GM23248 (cell line): ENCODE data around the gene UFD1. TPM values are rescaled to one million over a fixed set of nuclear protein-coding genes. Genes with fewer than 3 reads are reported as not detected.

Source experiments
- DNase-seq: peaks from one replicate; pipeline ENCODE4 v3.0.0-alpha.2; 2015
- H2AFZ ChIP-seq: fragments of 200-600 bp; sonication (generic); 2 replicates; pipeline ENCODE4 v1.6.1; 2016; ENCODE audit warnings: antibody characterized with exemption
- H3F3A ChIP-seq: fragments of 200-600 bp; sonication (generic); 2 replicates; pipeline ENCODE4 v1.6.1; 2016; ENCODE audit warnings: mild to moderate bottlenecking, antibody characterized with exemption, mixed run types; ENCODE audit not compliant: insufficient read depth
- H3K27ac ChIP-seq: fragments of 200-600 bp; sonication (generic); 2 replicates; pipeline ENCODE4 v1.5.1; 2016; ENCODE audit warnings: mild to moderate bottlenecking
- H3K27me3 ChIP-seq: fragments of 200-600 bp; sonication (generic); replicated peaks from 2 replicates; pipeline ENCODE4 v1.6.1; 2016; ENCODE audit warnings: mild to moderate bottlenecking; ENCODE audit not compliant: insufficient read depth
- H3K36me3 ChIP-seq: fragments of 200-600 bp; sonication (generic); 2 replicates; pipeline ENCODE4 v1.6.1; 2016; ENCODE audit warnings: low read depth, mild to moderate bottlenecking
- H3K4me1 ChIP-seq: fragments of 200-600 bp; sonication (generic); 2 replicates; pipeline ENCODE4 v1.6.1; 2016; ENCODE audit warnings: mild to moderate bottlenecking; ENCODE audit not compliant: insufficient read depth
- H3K4me2 ChIP-seq: fragments of 200-600 bp; sonication (generic); one replicate; pipeline ENCODE4 v1.6.1; 2016; ENCODE audit warnings: mild to moderate bottlenecking; ENCODE audit not compliant: unreplicated experiment
- H3K4me3 ChIP-seq: fragments of 200-600 bp; sonication (generic); 2 replicates; pipeline ENCODE4 v1.5.1; 2016; ENCODE audit warnings: mild to moderate bottlenecking
- H3K79me2 ChIP-seq: fragments of 200-600 bp; sonication (generic); 2 replicates; pipeline ENCODE4 v1.6.1; 2016; ENCODE audit warnings: mild to moderate bottlenecking; ENCODE audit not compliant: insufficient read depth
- H3K9ac ChIP-seq: fragments of 200-600 bp; sonication (generic); 2 replicates; pipeline ENCODE4 v1.6.1; 2016; ENCODE audit warnings: mild to moderate bottlenecking
- H3K9me2 ChIP-seq: fragments of 200-600 bp; sonication (generic); 2 replicates; pipeline ENCODE4 v1.6.1; 2016; ENCODE audit warnings: mixed run types, mild to moderate bottlenecking, moderate library complexity; ENCODE audit not compliant: insufficient read depth
- H3K9me3 ChIP-seq: fragments of 200-600 bp; sonication (generic); one replicate; pipeline ENCODE4 v1.6.1; 2017; ENCODE audit warnings: low read depth
- H4K20me1 ChIP-seq: fragments of 200-600 bp; sonication (generic); 2 replicates; pipeline ENCODE4 v1.6.0; 2016; ENCODE audit not compliant: insufficient read depth
- EZH2 ChIP-seq: fragments of 200-600 bp; sonication (generic); IDR thresholded peaks from 2 replicates; pipeline ENCODE4 v1.6.1; 2018; ENCODE audit warnings: antibody characterized with exemption, mild to moderate bottlenecking; ENCODE audit not compliant: insufficient read depth, poor library complexity, severe bottlenecking
- EZH2phosphoT487 ChIP-seq: fragments of 200-600 bp; sonication (generic); IDR thresholded peaks from 2 replicates; pipeline ENCODE4 v1.6.1; 2018; ENCODE audit warnings: antibody characterized with exemption, moderate library complexity, mild to moderate bottlenecking, low read depth; ENCODE audit not compliant: insufficient read depth
- WGBS, 2 experiments: methylation state at CpG; one replicate each; pipeline ENCODE4 v1.1.6; 2015 to 2017; ENCODE audit warnings: low lambda C conversion rate in 2 of 2, low coverage in 1 of 2; ENCODE audit errors: missing lambda C conversion rate in 2 of 2; 5-methylcytosine and 5-hydroxymethylcytosine counted together
- in situ Hi-C: fragments of 300-500 bp; cut with MboI; formaldehyde crosslinking; loops from 2 replicates; pipeline ENCODE4 v1.15.0; 2020
- polyA plus RNA-seq: library from polyadenylated mRNA; unstranded; fragments of >200 nt; fragmentation: Nextera tagmentation; extraction: Ambion mirVana; gene quantifications from 2 replicates; pipeline ENCODE4 v1.2.1, GENCODE V29; 2016
- total RNA-seq: library from RNA; depleted of rRNA; stranded (reverse); fragments of >200 nt; shearing (Covaris generic); gene quantifications from 2 replicates; pipeline ENCODE4 v1.2.3, GENCODE V29; 2014

Gene UFD1
- total and polyA plus RNA-seq, 2 experiments from 2014 or later, result 55.2 to 117 TPM

DNA sequence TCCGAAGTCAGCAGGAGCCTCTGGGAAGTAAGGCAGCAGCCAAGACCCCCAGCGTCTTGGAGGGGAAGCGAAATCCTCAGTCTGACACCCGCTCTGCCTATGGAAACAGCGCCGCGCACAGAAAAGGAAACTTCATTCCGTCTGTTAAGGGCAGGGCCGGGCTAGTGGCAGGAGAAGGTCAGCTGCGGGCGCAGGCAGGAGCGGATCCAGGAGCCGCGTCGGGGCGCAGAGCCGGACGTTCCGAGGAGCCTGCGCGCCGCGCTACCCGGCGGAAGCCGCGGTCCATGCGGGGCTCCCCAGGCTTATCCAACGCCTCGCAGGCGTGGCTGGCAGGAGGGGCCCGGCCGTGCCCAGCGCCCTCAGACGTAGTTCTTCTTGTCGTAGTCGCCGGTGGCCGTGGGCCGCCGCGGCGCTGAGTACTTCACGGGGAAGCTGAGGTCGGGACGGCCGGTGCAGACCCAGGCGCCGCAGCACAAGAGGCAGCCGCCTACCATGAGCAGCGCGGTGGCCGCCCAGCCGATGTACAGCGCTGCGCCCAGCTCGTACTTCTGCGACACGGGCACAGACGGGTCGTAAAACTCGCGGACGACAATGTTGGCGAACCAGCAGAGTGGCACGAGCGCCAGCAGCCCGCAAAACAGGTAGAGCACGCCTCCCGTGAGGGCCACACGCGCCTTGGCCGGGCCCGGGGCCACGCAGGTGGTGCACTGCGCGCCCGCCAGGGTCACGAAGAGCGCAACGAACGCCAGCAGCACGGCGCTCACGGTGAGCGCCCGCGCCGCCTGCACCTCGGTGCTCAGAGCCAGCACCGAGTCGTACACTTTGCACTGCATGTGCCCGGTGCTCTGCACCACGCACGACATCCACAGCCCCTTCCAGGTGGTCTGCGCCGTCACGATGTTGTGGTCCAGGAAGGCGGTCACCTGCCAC is 44.5 kb upstream of the UFD1 start:
- WGBS, 2 experiments, result 4 to 5% methylated on average over 85 to 96 of the region's 99 CpGs
- H3K36me3 ChIP-seq, result no peaks in the 10 kb centered on the region

DNA sequence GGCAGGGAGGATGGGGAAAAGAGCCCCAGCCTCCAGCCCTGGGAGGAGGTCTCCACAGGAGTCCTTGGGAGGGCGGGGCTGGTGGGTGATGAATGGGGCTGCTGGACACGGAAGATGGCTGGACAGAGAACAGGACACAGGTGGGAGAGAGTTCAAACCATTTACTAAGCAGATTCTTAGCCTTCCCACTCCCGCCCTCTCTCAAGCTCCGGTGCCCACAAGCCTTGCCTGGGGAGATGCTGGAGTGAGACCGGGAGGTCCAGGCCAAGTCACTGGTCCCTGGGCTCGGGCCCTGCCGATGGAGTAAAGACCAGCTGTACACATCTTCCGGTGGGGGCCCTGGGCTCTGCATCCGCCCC is 43.9 kb upstream of the UFD1 start:
- H3K9me3 ChIP-seq, result no peaks in the 10 kb centered on the region
- H3K4me3 ChIP-seq, result peak overlapping the region; percentile 46; the same call in 1 of the 2 replicates
- no peak overlapping the region for H3K9ac ChIP-seq
- DNase-seq, result no peak
- 0 out of 2 replicates have a peak, but pooled peaks cover 5% of the 10 kb centered on the region for H3K27me3 ChIP-seq
- in situ Hi-C loops, result no loop called here
- H2AFZ ChIP-seq, result peak overlapping the region; percentile 66; the same call in 1 of the 2 replicates
- H3K79me2 ChIP-seq, result no peaks in the 10 kb centered on the region
- 26 to 30% methylated on average over 9 of the region's 9 CpGs for WGBS, 2 experiments
- H3K9me2 ChIP-seq, result no peaks in the 10 kb centered on the region
- H4K20me1 ChIP-seq, result no peaks in the 10 kb centered on the region
- H3K4me2 ChIP-seq, result no peak overlapping the region
- H3K27ac ChIP-seq, result no peak overlapping the region
- no peaks in the 10 kb centered on the region for H3K4me1 ChIP-seq
- no peaks in the 10 kb centered on the region for H3F3A ChIP-seq
- TF ChIP-seq EZH2phosphoT487 (no peak), EZH2 (no peak)
- H3K36me3 ChIP-seq, result no peaks in the 10 kb centered on the region

More for the DNA sequence above, 44.5 kb upstream of the UFD1 start:
- no peaks in the 10 kb centered on the region for H3F3A ChIP-seq
- no peaks in the 10 kb centered on the region for H3K4me1 ChIP-seq
- no peak overlapping the region for H3K4me2 ChIP-seq
- H3K79me2 ChIP-seq, result no peaks in the 10 kb centered on the region
- H3K9ac ChIP-seq, result no peak overlapping the region
- H3K9me2 ChIP-seq, result no peaks in the 10 kb centered on the region
- H4K20me1 ChIP-seq, result no peaks in the 10 kb centered on the region
- H3K4me3 ChIP-seq, result peak overlapping the region; percentile 46
- in situ Hi-C loops, result no loop called here
- no peak for TF ChIP-seq EZH2
- no peak for TF ChIP-seq EZH2phosphoT487
- H2AFZ ChIP-seq, result peak overlapping the region; percentile 66; the same call in 1 of the 2 replicates
- DNase-seq, result peak; percentile 44
- no peaks in the 10 kb centered on the region for H3K9me3 ChIP-seq
- H3K27me3 ChIP-seq, result 0 out of 2 replicates have a peak, but pooled peaks cover 5% of the 10 kb centered on the region
- no peak overlapping the region for H3K27ac ChIP-seq

DNA sequence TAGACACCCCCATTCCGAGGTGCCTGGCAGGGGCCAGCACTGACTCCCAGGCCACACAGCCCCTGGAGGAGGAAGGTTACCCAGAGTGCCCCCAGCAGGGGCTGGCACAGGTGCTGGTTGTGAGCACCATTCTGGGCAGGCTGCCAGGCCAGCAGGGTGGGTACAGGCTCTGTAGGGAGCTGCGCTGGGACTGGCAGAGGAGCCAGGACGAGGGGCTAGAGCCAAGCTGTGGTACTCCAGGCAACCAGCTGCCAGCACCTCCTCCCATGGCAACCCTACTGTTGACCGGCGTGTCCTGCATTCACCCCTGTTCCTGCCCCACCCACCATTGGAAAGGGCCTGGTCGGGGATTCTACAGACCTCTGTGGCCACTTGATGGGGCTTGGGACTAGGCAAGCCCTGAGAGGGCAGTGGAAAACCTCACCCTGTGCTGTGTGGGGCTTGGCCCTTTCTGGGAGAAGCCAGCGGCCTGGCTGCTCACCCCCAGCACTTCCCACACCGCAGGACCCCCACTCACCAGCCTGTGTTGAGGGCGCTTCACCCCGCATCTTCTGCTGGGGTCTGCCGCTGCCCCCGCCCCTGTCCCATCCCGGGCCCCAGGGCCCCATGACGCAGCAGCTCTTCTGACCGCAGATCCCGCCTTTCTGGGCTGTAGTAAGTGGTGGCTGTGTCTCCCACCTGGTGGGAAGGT is 43.3 kb upstream of the UFD1 start:
- Histone ChIP-seq H3F3A (no peaks in the 10 kb centered on the region), H3K27ac (no peak overlapping the region), H3K9me3 (no peaks in the 10 kb centered on the region), H2AFZ (no peak overlapping the region), H4K20me1 (no peaks in the 10 kb centered on the region), H3K4me1 (no peaks in the 10 kb centered on the region), H3K4me3 (no peak overlapping the region), H3K9me2 (no peaks in the 10 kb centered on the region), H3K9ac (no peak overlapping the region), H3K79me2 (no peaks in the 10 kb centered on the region), H3K36me3 (no peaks in the 10 kb centered on the region), H3K27me3 (0 out of 2 replicates have a peak, but pooled peaks cover 5% of the 10 kb centered on the region), H3K4me2 (no peak overlapping the region)
- WGBS, 2 experiments, result 87 to 92% methylated on average over 12 to 16 of the region's 16 CpGs
- in situ Hi-C loops, result no loop called here
- TF ChIP-seq EZH2, result no peak
- no peak for TF ChIP-seq EZH2phosphoT487
- DNase-seq, result no peak

DNA sequence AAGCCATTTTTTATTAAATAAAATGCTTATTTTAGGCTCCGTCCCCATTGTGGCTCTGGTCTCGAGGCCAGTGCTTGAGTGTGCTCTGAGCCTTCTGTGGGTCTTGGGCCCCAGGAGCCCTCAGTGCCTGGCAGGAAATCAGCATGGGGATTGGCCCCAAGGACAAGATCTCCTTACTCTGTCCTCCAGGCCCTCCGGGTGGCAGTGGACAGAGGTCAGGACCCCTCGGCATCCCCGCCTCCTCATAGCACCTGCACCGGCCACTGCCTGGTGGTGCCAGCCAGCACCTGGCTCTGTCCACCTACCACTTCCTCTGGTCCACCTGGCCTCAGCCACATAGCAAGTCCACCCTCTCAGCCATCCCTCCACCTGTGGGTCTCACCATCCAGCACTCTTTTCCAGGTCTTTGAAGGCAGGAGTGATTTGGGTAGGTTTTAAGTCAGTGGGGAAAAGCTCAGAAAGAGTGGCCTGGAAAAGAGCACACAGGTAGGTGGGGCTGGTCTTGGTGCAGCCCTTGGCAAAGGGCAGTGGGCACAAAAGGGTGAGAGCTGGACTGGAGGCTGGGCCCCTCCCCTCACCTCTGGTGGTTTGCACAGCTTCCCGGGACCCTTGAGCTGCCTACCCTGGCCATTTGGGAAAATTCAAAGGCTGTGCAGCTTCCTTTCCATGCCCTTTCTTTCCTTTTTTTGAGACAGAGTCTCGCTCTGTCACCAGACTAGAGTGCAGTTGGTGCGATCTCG is 41.7 kb upstream of the UFD1 start:
- Histone ChIP-seq H3K9ac (no peak overlapping the region), H3K9me3 (no peaks in the 10 kb centered on the region), H2AFZ (no peak overlapping the region), H3K79me2 (no peaks in the 10 kb centered on the region), H3K4me1 (no peaks in the 10 kb centered on the region), H3K27ac (no peak overlapping the region), H3K36me3 (no peaks in the 10 kb centered on the region), H3K9me2 (no peaks in the 10 kb centered on the region), H3F3A (no peaks in the 10 kb centered on the region), H4K20me1 (no peaks in the 10 kb centered on the region), H3K27me3 (0 out of 2 replicates have a peak, but pooled peaks cover 5% of the 10 kb centered on the region), H3K4me2 (no peak overlapping the region), H3K4me3 (no peak overlapping the region)
- 98 to 99% methylated on average over 9 to 10 of the region's 10 CpGs for whole genome bisulfite sequencing, 2 experiments
- DNase-seq, result no peak
- TF ChIP-seq EZH2phosphoT487, result no peak
- no peak for TF ChIP-seq EZH2
- in situ Hi-C loops, result no loop called here
